ENCODE measurements around the gene CNTN4.
"Not testable (repeated sequence)": the region's sequence is repeated elsewhere in the genome, so short reads cannot be mapped to it uniquely, and the experiment has no call there.

The CNTN4 gene

DNA sequence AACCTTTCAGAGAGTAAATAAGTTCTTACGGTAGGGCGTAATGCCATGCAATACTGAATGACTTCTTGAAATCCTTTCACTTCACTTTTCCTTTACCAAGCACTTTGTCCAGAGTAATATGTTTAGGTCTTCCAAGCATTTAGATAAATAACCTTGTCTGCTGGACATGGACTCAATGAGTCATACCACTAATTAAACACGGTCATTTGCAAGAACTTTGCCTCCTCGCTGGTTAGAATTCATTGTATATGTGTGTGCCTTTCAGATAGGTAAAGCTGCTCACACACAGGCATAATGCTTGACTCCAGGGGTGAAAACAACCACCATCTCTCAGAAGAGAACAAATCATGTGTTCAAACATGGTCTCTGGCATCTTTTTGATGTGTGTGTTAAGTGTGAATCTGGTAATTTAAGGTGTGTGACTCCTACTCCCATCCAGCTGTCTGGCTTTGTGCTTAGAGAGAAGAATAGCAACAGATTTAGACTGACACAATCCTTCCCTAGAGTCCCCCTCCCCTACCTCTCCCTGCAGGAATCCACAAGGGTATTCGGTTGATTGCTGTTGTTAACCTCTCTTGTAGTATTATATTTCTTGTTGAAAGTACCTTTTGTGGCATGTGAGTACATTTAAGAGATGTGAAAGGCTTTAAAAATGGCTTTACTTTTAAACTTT is 419.0 kb downstream of the CNTN4 start:
- Histone ChIP-seq H3K9me3 (ENCODE audit: severe bottlenecking) (peaks cover 4% of the 10 kb centered on the region), H3K4me3 (ENCODE audit: low read depth, low read length) (no peak overlapping the region), H3K36me3 (no peaks in the 10 kb centered on the region), H3K27me3 (ENCODE audit: insufficient read depth, low read depth, severe bottlenecking) (no peaks in the 10 kb centered on the region), H3K27ac (no peak overlapping the region)
- no peak for DNase-seq
- TF ChIP-seq, protein P1, sequence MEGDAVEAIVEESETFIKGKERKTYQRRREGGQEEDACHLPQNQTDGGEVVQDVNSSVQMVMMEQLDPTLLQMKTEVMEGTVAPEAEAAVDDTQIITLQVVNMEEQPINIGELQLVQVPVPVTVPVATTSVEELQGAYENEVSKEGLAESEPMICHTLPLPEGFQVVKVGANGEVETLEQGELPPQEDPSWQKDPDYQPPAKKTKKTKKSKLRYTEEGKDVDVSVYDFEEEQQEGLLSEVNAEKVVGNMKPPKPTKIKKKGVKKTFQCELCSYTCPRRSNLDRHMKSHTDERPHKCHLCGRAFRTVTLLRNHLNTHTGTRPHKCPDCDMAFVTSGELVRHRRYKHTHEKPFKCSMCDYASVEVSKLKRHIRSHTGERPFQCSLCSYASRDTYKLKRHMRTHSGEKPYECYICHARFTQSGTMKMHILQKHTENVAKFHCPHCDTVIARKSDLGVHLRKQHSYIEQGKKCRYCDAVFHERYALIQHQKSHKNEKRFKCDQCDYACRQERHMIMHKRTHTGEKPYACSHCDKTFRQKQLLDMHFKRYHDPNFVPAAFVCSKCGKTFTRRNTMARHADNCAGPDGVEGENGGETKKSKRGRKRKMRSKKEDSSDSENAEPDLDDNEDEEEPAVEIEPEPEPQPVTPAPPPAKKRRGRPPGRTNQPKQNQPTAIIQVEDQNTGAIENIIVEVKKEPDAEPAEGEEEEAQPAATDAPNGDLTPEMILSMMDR (IDR thresholded peaks at IDR 0.05; ENCODE audit: low read depth, low read length): no peak

GRCh38 chr3:2523281-2523836 is 424.7 kb downstream of the CNTN4 start:
- Histone ChIP-seq H3K36me3 (no peaks in the 10 kb centered on the region), H3K4me3 (ENCODE audit: low read depth, low read length) (no peak overlapping the region), H3K9me3 (ENCODE audit: severe bottlenecking) (peaks cover 4% of the 10 kb centered on the region), H3K27ac (no peak overlapping the region), H3K27me3 (ENCODE audit: insufficient read depth, low read depth, severe bottlenecking) (no peaks in the 10 kb centered on the region)
- TF ChIP-seq, protein P1 (IDR thresholded peaks at IDR 0.05; ENCODE audit: low read depth, low read length): no peak
- no peak for DNase-seq

DNA sequence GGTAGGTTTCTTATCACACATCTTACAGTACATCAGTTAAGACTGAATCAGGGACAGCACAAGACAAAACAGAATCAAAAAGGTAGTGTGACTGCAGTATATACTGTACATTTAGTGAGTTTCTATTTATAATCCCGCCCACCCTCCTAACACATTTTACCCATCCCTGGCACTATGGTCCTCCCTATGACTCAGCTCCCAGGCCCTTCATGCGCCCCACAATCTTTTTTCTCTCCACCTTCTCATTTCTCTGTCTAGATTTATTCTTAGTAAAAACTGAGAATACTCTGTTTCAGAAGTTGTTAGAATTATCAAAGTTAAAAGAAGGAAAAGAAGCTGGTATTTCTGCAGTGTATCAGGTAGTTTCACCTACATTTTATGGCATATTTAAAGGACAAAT is 427.3 kb downstream of the CNTN4 start:
- H3K9me3 ChIP-seq (ENCODE audit: severe bottlenecking): no peaks in the 10 kb centered on the region
- TF ChIP-seq, protein P1 (IDR thresholded peaks at IDR 0.05; ENCODE audit: low read depth, low read length): no peak
- H3K4me3 ChIP-seq (ENCODE audit: low read depth, low read length): no peak overlapping the region
- no peak overlapping the region for H3K27ac ChIP-seq
- no peaks in the 10 kb centered on the region for H3K27me3 ChIP-seq (ENCODE audit: insufficient read depth, low read depth, severe bottlenecking)
- DNase-seq: no peak
- H3K36me3 ChIP-seq: no peaks in the 10 kb centered on the region

DNA sequence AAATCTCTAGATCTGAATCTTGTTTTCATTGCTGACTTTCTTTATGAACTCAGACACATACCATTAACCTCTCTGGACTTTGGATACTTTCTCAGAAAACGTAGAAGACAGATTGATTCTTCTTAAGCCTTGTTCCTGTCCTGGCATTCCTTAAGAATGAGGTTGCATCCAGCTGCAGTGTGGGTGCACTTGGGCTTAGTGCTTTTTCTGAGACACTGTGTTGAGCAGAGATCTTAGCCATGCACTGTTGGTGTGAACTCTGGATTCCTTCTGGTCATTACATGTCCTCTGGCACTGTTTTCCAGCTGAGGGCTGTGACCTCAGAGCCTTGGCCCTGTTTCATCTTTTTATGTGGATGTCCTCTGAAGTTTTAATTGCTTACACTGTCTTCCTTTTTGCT is 428.3 kb downstream of the CNTN4 start:
- H3K36me3 ChIP-seq: no peaks in the 10 kb centered on the region
- no peak overlapping the region for H3K4me3 ChIP-seq (ENCODE audit: low read depth, low read length)
- DNase-seq: no peak
- TF ChIP-seq, protein P1 (IDR thresholded peaks at IDR 0.05; ENCODE audit: low read depth, low read length): no peak
- no peaks in the 10 kb centered on the region for H3K9me3 ChIP-seq (ENCODE audit: severe bottlenecking)
- no peaks in the 10 kb centered on the region for H3K27me3 ChIP-seq (ENCODE audit: insufficient read depth, low read depth, severe bottlenecking)
- no peak overlapping the region for H3K27ac ChIP-seq

GRCh38 chr3:2527328-2527727 is 428.7 kb downstream of the CNTN4 start:
- not testable (repeated sequence) for H3K27me3 ChIP-seq (ENCODE audit: insufficient read depth, low read depth, severe bottlenecking); DNase-seq; H3K4me3 ChIP-seq (ENCODE audit: low read depth, low read length); H3K27ac ChIP-seq; H3K9me3 ChIP-seq (ENCODE audit: severe bottlenecking); H3K36me3 ChIP-seq

- H3K27me3 ChIP-seq (ENCODE audit: insufficient read depth, low read depth, severe bottlenecking); H3K36me3 ChIP-seq; H3K4me3 ChIP-seq (ENCODE audit: low read depth, low read length); H3K27ac ChIP-seq; DNase-seq; H3K9me3 ChIP-seq (ENCODE audit: severe bottlenecking): not testable (repeated sequence)
Observed at GRCh38 chr3:2534767-2535166, 436.1 kb downstream of the CNTN4 start.

- Histone ChIP-seq H3K9me3 (ENCODE audit: severe bottlenecking) (no peaks in the 10 kb centered on the region), H3K27ac (no peak overlapping the region), H3K27me3 (ENCODE audit: insufficient read depth, low read depth, severe bottlenecking) (no peaks in the 10 kb centered on the region), H3K36me3 (no peaks in the 10 kb centered on the region), H3K4me3 (ENCODE audit: low read depth, low read length) (no peak overlapping the region)
- TF ChIP-seq, protein P1 (IDR thresholded peaks at IDR 0.05; ENCODE audit: low read depth, low read length): no peak
- no peak for DNase-seq
Observed at GRCh38 chr3:2535206-2535605, 436.5 kb downstream of the CNTN4 start.
